ENCODE measurements around the gene NEB. TPM values are rescaled to one million over a fixed set of nuclear protein-coding genes. Genes with fewer than 3 reads are reported as not detected.

NEB gene
- total RNA-seq, 3 donors from 2014 or later = 2.0 to 2.8 (median 2.6) TPM

DNA sequence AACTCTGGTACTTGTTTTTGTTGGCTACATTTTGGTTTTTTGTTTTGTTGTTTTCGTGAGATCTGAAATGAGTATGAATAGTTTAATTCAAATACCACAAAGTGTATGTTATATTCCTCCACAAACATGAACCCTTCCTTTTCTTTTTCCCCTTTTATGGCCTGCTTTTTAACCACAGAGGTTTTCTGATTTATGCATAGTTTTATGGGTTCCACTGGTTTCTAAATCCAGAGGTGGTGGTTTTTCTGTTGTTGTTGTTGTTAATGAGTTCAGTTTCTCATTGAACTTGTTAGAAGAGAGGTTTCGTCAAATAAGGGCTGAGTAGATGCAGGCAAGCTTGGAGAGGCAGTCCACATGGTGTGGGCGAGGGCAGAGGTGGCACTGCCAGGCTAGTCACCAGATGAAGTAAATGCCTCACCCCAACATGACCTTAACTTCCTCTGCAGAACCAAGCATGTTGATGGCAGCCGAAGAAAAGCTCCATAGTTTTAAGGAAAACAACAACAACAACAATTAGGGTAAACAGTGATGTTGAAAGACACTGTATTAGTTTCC lies 252.0 kb downstream of the NEB start:
- intact Hi-C loops (cut with DNase I; ENCODE audit: low total_unique reads) = no loop called here
- H3K36me3 ChIP-seq = no peaks in the 10 kb centered on the region
- TF ChIP-seq POLR2AphosphoS5 (IDR thresholded peaks at IDR 0.05) = no peak
- no peak for TF ChIP-seq POLR2A (IDR thresholded peaks at IDR 0.05)
- TF ChIP-seq, protein P1, sequence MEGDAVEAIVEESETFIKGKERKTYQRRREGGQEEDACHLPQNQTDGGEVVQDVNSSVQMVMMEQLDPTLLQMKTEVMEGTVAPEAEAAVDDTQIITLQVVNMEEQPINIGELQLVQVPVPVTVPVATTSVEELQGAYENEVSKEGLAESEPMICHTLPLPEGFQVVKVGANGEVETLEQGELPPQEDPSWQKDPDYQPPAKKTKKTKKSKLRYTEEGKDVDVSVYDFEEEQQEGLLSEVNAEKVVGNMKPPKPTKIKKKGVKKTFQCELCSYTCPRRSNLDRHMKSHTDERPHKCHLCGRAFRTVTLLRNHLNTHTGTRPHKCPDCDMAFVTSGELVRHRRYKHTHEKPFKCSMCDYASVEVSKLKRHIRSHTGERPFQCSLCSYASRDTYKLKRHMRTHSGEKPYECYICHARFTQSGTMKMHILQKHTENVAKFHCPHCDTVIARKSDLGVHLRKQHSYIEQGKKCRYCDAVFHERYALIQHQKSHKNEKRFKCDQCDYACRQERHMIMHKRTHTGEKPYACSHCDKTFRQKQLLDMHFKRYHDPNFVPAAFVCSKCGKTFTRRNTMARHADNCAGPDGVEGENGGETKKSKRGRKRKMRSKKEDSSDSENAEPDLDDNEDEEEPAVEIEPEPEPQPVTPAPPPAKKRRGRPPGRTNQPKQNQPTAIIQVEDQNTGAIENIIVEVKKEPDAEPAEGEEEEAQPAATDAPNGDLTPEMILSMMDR (IDR thresholded peaks at IDR 0.05) = no peak
- DNase-seq (ENCODE audit: low spot score in 2 of 2) = no peak
- no peaks in the 10 kb centered on the region for H3K4me1 ChIP-seq
- H3K27me3 ChIP-seq = no peaks in the 10 kb centered on the region
- H3K4me3 ChIP-seq = no peak overlapping the region
- no peaks in the 10 kb centered on the region for H3K9me3 ChIP-seq
- no peak overlapping the region for H3K27ac ChIP-seq

DNA sequence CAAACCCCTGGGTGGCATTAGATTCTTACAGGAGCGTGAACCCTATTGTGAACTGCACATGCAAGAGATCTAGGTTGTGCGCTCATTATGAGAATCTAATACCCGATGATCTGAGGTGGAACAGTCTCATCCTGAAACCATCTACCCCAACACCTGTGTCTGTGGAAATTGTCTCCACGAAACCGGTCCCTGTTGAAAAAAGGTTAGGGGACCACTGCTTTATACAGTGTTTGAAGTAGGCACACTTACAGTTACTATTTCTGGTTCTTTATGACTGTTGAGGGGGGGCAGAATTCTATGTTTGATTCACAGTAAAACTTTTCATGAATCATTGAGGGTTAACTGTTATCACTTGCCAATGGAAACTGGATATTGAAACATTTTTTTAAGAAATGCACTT lies 252.5 kb downstream of the NEB start:
- Histone ChIP-seq H3K9me3 (no peaks in the 10 kb centered on the region), H3K4me1 (no peaks in the 10 kb centered on the region), H3K27me3 (no peaks in the 10 kb centered on the region), H3K4me3 (no peak overlapping the region), H3K27ac (no peak overlapping the region), H3K36me3 (no peaks in the 10 kb centered on the region)
- TF ChIP-seq, protein P1 (IDR thresholded peaks at IDR 0.05) = no peak
- intact Hi-C loops (cut with DNase I; ENCODE audit: low total_unique reads) = no loop called here
- DNase-seq (ENCODE audit: low spot score in 2 of 2) = no peak

DNA sequence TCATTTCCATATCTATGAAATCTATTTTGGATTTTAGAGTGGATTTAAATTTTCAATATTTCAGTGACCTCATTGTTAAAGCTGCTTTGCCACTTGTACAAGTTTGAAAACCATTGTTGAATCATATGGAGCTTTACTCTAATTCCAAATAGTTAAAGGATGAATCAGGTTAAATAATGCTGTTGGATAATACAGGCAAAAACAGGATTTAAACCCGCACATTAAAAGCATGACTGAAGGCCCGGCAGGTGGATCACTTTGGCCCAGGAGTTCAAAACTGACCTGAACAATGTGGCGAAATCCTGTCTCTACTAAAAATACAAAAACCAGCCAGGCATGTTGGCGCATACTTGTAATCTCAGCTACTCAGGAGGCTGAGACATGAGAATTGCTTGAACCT lies 256.3 kb downstream of the NEB start:
- Histone ChIP-seq H3K4me3 (no peak overlapping the region), H3K27ac (no peak overlapping the region), H3K9me3 (no peaks in the 10 kb centered on the region), H3K27me3 (no peaks in the 10 kb centered on the region), H3K36me3 (no peaks in the 10 kb centered on the region), H3K4me1 (no peaks in the 10 kb centered on the region)
- DNase-seq (ENCODE audit: low spot score in 2 of 2) = no peak
- TF ChIP-seq POLR2A (IDR thresholded peaks at IDR 0.05) = no peak
- no peak for TF ChIP-seq POLR2AphosphoS5 (IDR thresholded peaks at IDR 0.05)
- TF ChIP-seq, protein P1 (IDR thresholded peaks at IDR 0.05) = no peak
- intact Hi-C loops (cut with DNase I; ENCODE audit: low total_unique reads) = no loop called here

DNA sequence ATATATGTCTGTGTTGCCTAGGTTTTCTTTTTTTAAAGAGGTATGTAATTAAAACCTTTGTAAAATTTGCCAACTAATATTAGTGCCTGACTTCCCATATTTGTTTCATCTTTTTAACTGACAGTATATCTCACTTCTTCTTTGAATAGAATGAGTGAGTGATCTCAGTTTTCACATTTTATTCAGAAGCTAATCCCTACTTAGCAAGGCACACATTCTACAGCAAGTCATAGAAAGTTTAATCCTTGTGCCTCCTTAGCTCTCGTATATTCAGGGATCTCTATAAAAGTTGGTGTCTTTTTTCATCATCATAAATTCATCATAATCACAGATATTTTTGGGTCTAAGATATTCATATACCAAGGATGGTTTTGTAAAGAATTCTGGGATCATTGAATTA lies 258.0 kb downstream of the NEB start:
- intact Hi-C loops (cut with DNase I; ENCODE audit: low total_unique reads) = no loop called here
- H3K27ac ChIP-seq = no peak overlapping the region
- H3K4me1 ChIP-seq = no peaks in the 10 kb centered on the region
- no peaks in the 10 kb centered on the region for H3K27me3 ChIP-seq
- no peak for DNase-seq (ENCODE audit: low spot score in 2 of 2)
- H3K9me3 ChIP-seq = no peaks in the 10 kb centered on the region
- no peak overlapping the region for H3K4me3 ChIP-seq
- TF ChIP-seq, protein P1 (IDR thresholded peaks at IDR 0.05) = no peak
- TF ChIP-seq POLR2A (IDR thresholded peaks at IDR 0.05) (no peak), POLR2AphosphoS5 (IDR thresholded peaks at IDR 0.05) (no peak)
- H3K36me3 ChIP-seq = no peaks in the 10 kb centered on the region

DNA sequence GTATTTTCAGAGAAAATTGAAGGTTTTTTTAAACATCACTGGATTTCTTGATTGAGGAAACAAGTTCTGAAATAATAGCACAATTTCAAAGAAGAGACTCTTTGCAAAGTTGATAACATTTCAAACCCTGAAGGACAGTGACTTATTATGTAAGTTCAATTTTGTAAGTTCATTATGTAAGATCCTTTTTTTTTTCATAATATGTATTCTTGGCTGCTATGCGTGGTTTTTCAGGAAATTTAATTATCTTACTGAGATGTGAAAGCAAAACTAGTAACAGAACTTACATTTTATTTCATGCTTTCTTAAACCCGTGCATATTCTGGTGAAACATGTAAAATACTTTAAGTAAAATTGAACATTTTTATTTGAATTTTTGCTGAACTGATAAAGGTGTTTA lies 259.2 kb downstream of the NEB start:
- Histone ChIP-seq H3K9me3 (no peaks in the 10 kb centered on the region), H3K36me3 (no peaks in the 10 kb centered on the region), H3K4me3 (no peak overlapping the region), H3K4me1 (no peaks in the 10 kb centered on the region), H3K27ac (no peak overlapping the region), H3K27me3 (no peaks in the 10 kb centered on the region)
- DNase-seq (ENCODE audit: low spot score in 2 of 2) = no peak
- TF ChIP-seq POLR2AphosphoS5 (IDR thresholded peaks at IDR 0.05) (no peak), POLR2A (IDR thresholded peaks at IDR 0.05) (no peak)
- TF ChIP-seq, protein P1 (IDR thresholded peaks at IDR 0.05) = no peak
- intact Hi-C loops (cut with DNase I; ENCODE audit: low total_unique reads) = no loop called here
